ENCODE results near the gene RAMAC.

RAMAC gene

DNA sequence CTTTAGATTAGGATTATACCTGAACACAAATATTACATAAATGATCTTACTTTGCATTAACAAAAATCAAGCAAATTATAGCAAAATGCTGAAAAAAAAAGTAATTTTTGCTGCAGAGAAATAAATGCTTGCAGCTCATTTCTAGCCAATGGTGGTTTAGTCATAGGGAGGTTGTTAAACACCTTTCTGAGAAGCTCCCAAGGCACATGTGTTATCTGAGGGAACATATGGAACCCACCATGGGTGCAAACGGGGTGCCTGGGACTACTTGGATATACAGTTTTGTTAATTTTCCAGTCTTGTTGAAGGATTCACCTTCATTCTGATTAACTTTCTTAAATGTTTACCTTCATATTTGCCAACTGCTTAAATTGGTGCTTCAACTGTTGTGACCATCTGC lies 8.9 kb upstream of the RAMAC start:
- TF ChIP-seq, protein P1, sequence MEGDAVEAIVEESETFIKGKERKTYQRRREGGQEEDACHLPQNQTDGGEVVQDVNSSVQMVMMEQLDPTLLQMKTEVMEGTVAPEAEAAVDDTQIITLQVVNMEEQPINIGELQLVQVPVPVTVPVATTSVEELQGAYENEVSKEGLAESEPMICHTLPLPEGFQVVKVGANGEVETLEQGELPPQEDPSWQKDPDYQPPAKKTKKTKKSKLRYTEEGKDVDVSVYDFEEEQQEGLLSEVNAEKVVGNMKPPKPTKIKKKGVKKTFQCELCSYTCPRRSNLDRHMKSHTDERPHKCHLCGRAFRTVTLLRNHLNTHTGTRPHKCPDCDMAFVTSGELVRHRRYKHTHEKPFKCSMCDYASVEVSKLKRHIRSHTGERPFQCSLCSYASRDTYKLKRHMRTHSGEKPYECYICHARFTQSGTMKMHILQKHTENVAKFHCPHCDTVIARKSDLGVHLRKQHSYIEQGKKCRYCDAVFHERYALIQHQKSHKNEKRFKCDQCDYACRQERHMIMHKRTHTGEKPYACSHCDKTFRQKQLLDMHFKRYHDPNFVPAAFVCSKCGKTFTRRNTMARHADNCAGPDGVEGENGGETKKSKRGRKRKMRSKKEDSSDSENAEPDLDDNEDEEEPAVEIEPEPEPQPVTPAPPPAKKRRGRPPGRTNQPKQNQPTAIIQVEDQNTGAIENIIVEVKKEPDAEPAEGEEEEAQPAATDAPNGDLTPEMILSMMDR (IDR thresholded peaks at IDR 0.05; ENCODE audit: insufficient read depth, low read length, poor library complexity, severe bottlenecking), result no peak
- no peaks in the 10 kb centered on the region for H3K36me3 ChIP-seq (ENCODE audit: control insufficient read depth, insufficient read depth, low read length)
- H3K27me3 ChIP-seq (replicated peaks; ENCODE audit: control insufficient read depth, insufficient read depth, low read length), result no peaks in the 10 kb centered on the region
- no peak for DNase-seq (ENCODE audit: extremely low read depth, insufficient read length)
- H3K4me3 ChIP-seq (replicated peaks; ENCODE audit: low read depth, low read length), result no peak overlapping the region

DNA sequence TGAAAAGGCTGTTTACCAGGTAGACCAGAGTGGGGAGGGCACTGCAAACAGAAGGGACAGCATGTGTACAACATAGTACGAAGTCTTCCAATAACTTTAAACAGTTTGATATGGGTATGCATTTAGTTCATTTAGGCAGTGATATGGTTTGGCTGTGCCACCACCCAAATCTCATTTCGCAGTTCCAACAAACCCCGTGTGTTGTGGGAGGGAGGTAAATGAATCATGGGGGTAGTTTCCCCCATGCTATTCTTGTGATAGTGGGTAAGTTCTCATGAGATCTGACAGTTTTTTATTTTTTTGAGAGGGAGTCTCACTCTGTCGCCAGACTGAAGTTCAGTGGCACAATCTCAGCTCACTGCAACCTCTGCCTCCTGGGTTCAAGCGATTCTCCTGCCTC lies 7.6 kb upstream of the RAMAC start:
- H3K27me3 ChIP-seq (replicated peaks; ENCODE audit: control insufficient read depth, insufficient read depth, low read length), result no peaks in the 10 kb centered on the region
- DNase-seq (ENCODE audit: extremely low read depth, insufficient read length), result no peak
- H3K4me3 ChIP-seq (replicated peaks; ENCODE audit: low read depth, low read length), result no peak overlapping the region
- TF ChIP-seq, protein P1 (IDR thresholded peaks at IDR 0.05; ENCODE audit: insufficient read depth, low read length, poor library complexity, severe bottlenecking), result no peak
- no peaks in the 10 kb centered on the region for H3K36me3 ChIP-seq (ENCODE audit: control insufficient read depth, insufficient read depth, low read length)

DNA sequence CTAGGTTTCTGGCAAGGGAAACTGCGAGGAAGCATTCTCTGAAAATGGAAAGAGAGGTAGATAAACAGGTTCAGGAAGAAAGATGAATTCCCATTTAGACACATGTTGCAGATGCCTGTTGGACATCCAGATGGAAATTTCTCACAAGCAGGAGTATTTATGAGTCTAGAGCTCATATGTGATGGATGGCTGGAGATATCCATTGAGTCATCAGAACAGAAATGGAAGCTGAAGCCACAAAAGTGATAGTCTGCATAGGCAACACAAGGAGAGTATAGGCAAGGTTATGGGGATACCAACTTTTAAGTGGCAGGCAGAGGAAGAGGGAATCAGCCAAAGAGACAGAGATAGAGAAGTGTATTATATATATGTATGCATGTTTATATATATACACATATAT lies 6.3 kb upstream of the RAMAC start:
- TF ChIP-seq, protein P1 (IDR thresholded peaks at IDR 0.05; ENCODE audit: insufficient read depth, low read length, poor library complexity, severe bottlenecking), result no peak
- H3K27me3 ChIP-seq (replicated peaks; ENCODE audit: control insufficient read depth, insufficient read depth, low read length), result no peaks in the 10 kb centered on the region

DNA sequence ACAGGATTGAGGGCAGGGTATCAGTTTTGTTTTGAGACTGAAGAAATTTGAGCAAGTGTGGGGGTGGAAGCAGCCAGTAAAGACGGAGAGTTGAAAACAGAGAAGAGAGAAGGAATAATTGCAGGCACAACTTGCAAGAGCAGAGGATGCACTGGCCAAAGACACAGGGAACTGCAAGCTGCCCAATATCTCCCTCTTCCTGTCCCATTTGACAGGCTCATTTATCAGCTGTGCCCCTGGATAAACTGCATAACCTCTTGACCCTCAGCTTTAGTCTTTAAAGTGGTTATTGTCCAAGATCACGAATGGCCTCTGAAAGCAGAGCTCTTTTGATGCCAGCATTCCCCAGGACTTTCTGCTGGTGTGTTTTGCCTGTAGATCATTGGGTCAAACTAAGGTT lies 5.0 kb upstream of the RAMAC start:
- no peak for DNase-seq (ENCODE audit: extremely low read depth, insufficient read length)
- TF ChIP-seq, protein P1 (IDR thresholded peaks at IDR 0.05; ENCODE audit: insufficient read depth, low read length, poor library complexity, severe bottlenecking), result no peak
- H3K36me3 ChIP-seq (ENCODE audit: control insufficient read depth, insufficient read depth, low read length), result no peaks in the 10 kb centered on the region
- H3K27me3 ChIP-seq (replicated peaks; ENCODE audit: control insufficient read depth, insufficient read depth, low read length), result no peaks in the 10 kb centered on the region
- H3K4me3 ChIP-seq (replicated peaks; ENCODE audit: low read depth, low read length), result no peak overlapping the region

More for the DNA sequence above, 6.3 kb upstream of the RAMAC start:
- Histone ChIP-seq H3K36me3 (ENCODE audit: control insufficient read depth, insufficient read depth, low read length) (no peaks in the 10 kb centered on the region), H3K4me3 (replicated peaks; ENCODE audit: low read depth, low read length) (no peak overlapping the region)
- DNase-seq (ENCODE audit: extremely low read depth, insufficient read length), result no peak

DNA sequence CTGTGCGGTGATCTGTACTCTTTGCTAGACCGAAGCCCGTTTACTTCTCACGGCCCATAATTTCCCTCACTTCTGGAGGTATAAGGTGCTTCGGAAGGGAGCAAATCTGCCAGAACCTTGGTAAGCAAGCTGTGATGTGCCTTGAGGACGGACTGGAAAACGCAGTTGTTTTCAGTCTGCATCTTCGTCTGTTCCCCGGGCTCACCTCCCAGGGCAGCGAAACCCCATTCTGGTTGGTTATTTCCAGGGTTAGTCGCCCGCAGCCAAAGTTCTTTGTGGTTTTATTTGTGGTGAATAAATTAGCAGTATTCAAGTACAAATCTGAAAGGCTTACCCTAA lies 401 bp downstream of the RAMAC start:
- Histone ChIP-seq H3K36me3 (ENCODE audit: control insufficient read depth, insufficient read depth, low read length) (no peaks in the 10 kb centered on the region; the same call in none of the 2 replicates), H3K4me3 (replicated peaks; ENCODE audit: low read depth, low read length) (peak overlapping the region; percentile 83), H3K27me3 (replicated peaks; ENCODE audit: control insufficient read depth, insufficient read depth, low read length) (no peaks in the 10 kb centered on the region)
- DNase-seq (ENCODE audit: extremely low read depth, insufficient read length), result no peak
- TF ChIP-seq, protein P1 (IDR thresholded peaks at IDR 0.05; ENCODE audit: insufficient read depth, low read length, poor library complexity, severe bottlenecking), result no peak

DNA sequence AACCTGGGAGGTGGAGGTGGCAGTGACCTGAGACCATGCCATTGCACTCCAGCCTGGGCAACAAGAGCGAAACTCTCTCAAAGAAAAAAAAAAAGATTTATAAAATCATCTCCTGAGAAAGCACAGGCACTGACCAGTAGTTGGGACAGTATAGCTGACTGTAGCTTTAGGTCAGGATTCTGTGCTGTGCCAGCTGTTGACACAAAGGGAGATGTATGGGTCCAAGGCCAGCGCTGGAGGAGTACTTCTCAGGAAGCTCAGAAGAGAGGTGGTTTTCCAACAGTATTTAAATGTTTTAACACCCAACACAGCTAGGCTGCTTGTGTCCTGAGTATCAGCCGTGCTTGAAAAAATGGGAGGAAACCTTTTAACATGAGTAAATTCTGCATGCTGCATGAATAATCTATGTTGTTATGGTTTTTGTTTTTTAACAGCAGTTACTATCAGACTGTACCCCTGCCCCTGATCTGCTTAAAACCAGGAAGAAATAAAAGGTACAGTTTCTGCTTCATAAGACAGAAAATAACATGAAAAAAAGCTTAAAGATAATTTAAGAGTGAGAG lies 6.5 kb downstream of the RAMAC start:
- H3K27me3 ChIP-seq (replicated peaks; ENCODE audit: control insufficient read depth, insufficient read depth, low read length), result no peaks in the 10 kb centered on the region
- H3K4me3 ChIP-seq (replicated peaks; ENCODE audit: low read depth, low read length), result no peak overlapping the region
- no peaks in the 10 kb centered on the region; the same call in none of the 2 replicates for H3K36me3 ChIP-seq (ENCODE audit: control insufficient read depth, insufficient read depth, low read length)
- TF ChIP-seq, protein P1 (IDR thresholded peaks at IDR 0.05; ENCODE audit: insufficient read depth, low read length, poor library complexity, severe bottlenecking), result no peak
- DNase-seq (ENCODE audit: extremely low read depth, insufficient read length), result no peak

Measured in GM06990 (cell line).